HG03558 (cell line): ENCODE data around the gene GCGR.

Experiments used
- ATAC-seq: cut with Tn5 transposase; IDR thresholded peaks from one replicate; pipeline ENCODE4 v1.9.1; 2021; ENCODE audit warnings: moderate number of reproducible peaks; ENCODE audit not compliant: unreplicated experiment; ENCODE audit errors: extremely low read depth

The GCGR gene

GRCh38 chr17:81811705-81812570, 8.0 kb downstream of the GCGR start:
- ATAC-seq: no peak

- ATAC-seq: no peak
Observed at GRCh38 chr17:81812571-81813370, 8.8 kb downstream of the GCGR start.

- no peak for ATAC-seq
Observed at GRCh38 chr17:81813371-81813684, 9.4 kb downstream of the GCGR start.

GRCh38 chr17:81813861-81814683, 10.1 kb downstream of the GCGR start:
- no peak for ATAC-seq

- ATAC-seq: no peak
Observed at GRCh38 chr17:81814748-81815645, 11.0 kb downstream of the GCGR start.

- no peak for ATAC-seq
Observed at GRCh38 chr17:81815646-81815986, 11.7 kb downstream of the GCGR start.

- no peak for ATAC-seq
Observed at GRCh38 chr17:81817758-81818147, 13.8 kb downstream of the GCGR start.

GRCh38 chr17:81819708-81820107, 15.8 kb downstream of the GCGR start:
- no peak for ATAC-seq

- no peak for ATAC-seq
Observed at GRCh38 chr17:81821147-81821546, 17.2 kb downstream of the GCGR start.

- no peak for ATAC-seq
Observed at GRCh38 chr17:81821603-81822311, 17.8 kb downstream of the GCGR start.

GRCh38 chr17:81822312-81822637, 18.3 kb downstream of the GCGR start:
- no peak for ATAC-seq

GRCh38 chr17:81822996-81823819, 19.3 kb downstream of the GCGR start:
- ATAC-seq: no peak

- ATAC-seq: no peak
Observed at GRCh38 chr17:81823820-81824550, 20.0 kb downstream of the GCGR start.

- ATAC-seq: no peak
Observed at GRCh38 chr17:81824595-81824994, 20.6 kb downstream of the GCGR start.

GRCh38 chr17:81825841-81826466, 22.0 kb downstream of the GCGR start:
- ATAC-seq: no peak

GRCh38 chr17:81828656-81829055, 24.7 kb downstream of the GCGR start:
- ATAC-seq: no peak

- ATAC-seq: no peak
Observed at GRCh38 chr17:81829858-81830257, 25.9 kb downstream of the GCGR start.
